ENCODE data around the gene MDH1. TPM values are rescaled to one million over a fixed set of nuclear protein-coding genes. Genes with fewer than 3 reads are reported as not detected.

Gene MDH1
- total and polyA plus RNA-seq, 9 of the 15 experiments (the other 6 are each of a cell fraction or from before 2014, with no cell fraction given): 191 to 1,225 (median 284) TPM

GRCh38 chr2:63642946-63643345 is 54.2 kb downstream of the MDH1 start (continued):
- TF ChIP-seq MYNN (IDR thresholded peaks at IDR 0.05) (no peak), MYNN (CRISPR knock-in tag; IDR thresholded peaks at IDR 0.05) (no peak), THRAP3 (IDR thresholded peaks at IDR 0.05; ENCODE audit: borderline replicate concordance) (no peak), OTX1 (CRISPR knock-in tag; IDR thresholded peaks at IDR 0.05) (no peak), ZNF764 (CRISPR knock-in tag; IDR thresholded peaks at IDR 0.05; ENCODE audit: low read depth) (no peak), ZMIZ1 (IDR thresholded peaks at IDR 0.05; ENCODE audit: low read depth in 2 of 2, low read length in 2 of 2) (no peak), KDM2B (CRISPR knock-in tag; IDR thresholded peaks at IDR 0.05) (no peak)

GRCh38 chr2:63643486-63643885 is 54.7 kb downstream of the MDH1 start:
- Histone ChIP-seq H3K27me3 (ENCODE audit: control insufficient read depth in 2 of 2, insufficient read depth in 2 of 2, low read length in 2 of 2) (no peaks in the 10 kb centered on the region; a peak in 1 of 5 replicates), H3K79me2 (ENCODE audit: control insufficient read depth, insufficient read depth, low read length) (no peaks in the 10 kb centered on the region), H3K9ac (ENCODE audit: insufficient read depth in 1 of 2, low read depth in 2 of 2, low read length in 2 of 2) (no peak overlapping the region), H3K9me1 (ENCODE audit: control insufficient read depth, insufficient read depth, low read length) (no peaks in the 10 kb centered on the region), H3K36me3 (ENCODE audit: control insufficient read depth, insufficient read depth, low read length) (no peaks in the 10 kb centered on the region), H3K27ac (ENCODE audit: extremely low read depth, low read depth, low read length) (no peak overlapping the region), H3K9me3 (replicated peaks; ENCODE audit: control insufficient read depth, insufficient read depth, low read depth, low read length) (no peaks in the 10 kb centered on the region), H3K4me2 (ENCODE audit: insufficient read depth, low read length) (no peak overlapping the region), H3K4me1 (replicated peaks in 1 of 2; ENCODE audit: control insufficient read depth in 2 of 2, insufficient read depth in 2 of 2, low read length in 2 of 2) (no peaks in the 10 kb centered on the region), H3K4me3 (no peak overlapping the region), H2AFZ (ENCODE audit: low read depth, low read length) (no peak overlapping the region), H4K20me1 (replicated peaks; ENCODE audit: control insufficient read depth, insufficient read depth, low read length) (no peaks in the 10 kb centered on the region)
- WGBS (ENCODE audit: insufficient coverage, low coverage, missing lambda C conversion rate): 0% methylated on average over 1 of the region's 1 CpG
- ATAC-seq (no peak), FAIRE-seq (peak; percentile 49), DNase-seq (ENCODE audit: extremely low read depth in 1 of 4, low spot score in 3 of 4) (no peak)
- intact Hi-C loops (cut with micrococcal nuclease): no loop called here
- BruUV-seq (replicated peaks): no TSS peak
- CTCF ChIA-PET (ENCODE audit: low intra/inter-chr PET ratio): no interaction called here
- POLR2A ChIA-PET: no interaction called here
- in situ Hi-C loops (cut with MboI): no loop called here
- TF ChIP-seq WHSC1 (IDR thresholded peaks at IDR 0.05; ENCODE audit: low read length) (no peak), ATF4 (CRISPR knock-in tag; IDR thresholded peaks at IDR 0.05) (no peak), MAFK (IDR thresholded peaks at IDR 0.05; ENCODE audit: low read length) (no peak), E2F6 (IDR thresholded peaks at IDR 0.05; ENCODE audit: borderline replicate concordance in 1 of 2, extremely low read depth in 1 of 2, insufficient read depth in 1 of 2, insufficient read length in 1 of 2, low read depth in 1 of 2, low read length in 1 of 2, poor library complexity in 1 of 2, severe bottlenecking in 1 of 2) (no peak), ZBTB33 (CRISPR knock-in tag; IDR thresholded peaks at IDR 0.05) (no peak), SMARCA4 (IDR thresholded peaks at IDR 0.05) (no peak), HNRNPL (IDR thresholded peaks at IDR 0.05; ENCODE audit: low read depth, low read length) (no peak), MTA2 (IDR thresholded peaks at IDR 0.05; ENCODE audit: low read depth) (no peak), ZNF778 (CRISPR knock-in tag; IDR thresholded peaks at IDR 0.05) (no peak)

Data from K562 (cell line).